ENCODE data around the gene ADGRF1. TPM values are rescaled to one million over a fixed set of nuclear protein-coding genes. Genes with fewer than 3 reads are reported as not detected.

ADGRF1 gene
- total and polyA plus RNA-seq, 2 donors (not counting 1 experiment from before 2014, with no cell fraction given): not detected

- Histone ChIP-seq H3K4me2 (ENCODE audit: extremely low read depth, insufficient read depth, low read length) (no peak overlapping the region), H3K36me3 (ENCODE audit: control insufficient read depth, insufficient read depth, low read length) (no peaks in the 10 kb centered on the region), H3K4me3 (replicated peaks in 1 of 4; ENCODE audit: control extremely low read depth in 1 of 4, insufficient read depth in 1 of 4, low read depth in 3 of 4, low read length in 4 of 4) (no peak overlapping the region), H3K27ac (ENCODE audit: insufficient read depth, low read length) (no peak overlapping the region), H3K79me2 (ENCODE audit: control insufficient read depth, insufficient read depth, low read length) (no peaks in the 10 kb centered on the region), H3K9ac (ENCODE audit: insufficient read depth, low read length) (no peak overlapping the region), H4K20me1 (ENCODE audit: control insufficient read depth, extremely low read depth, insufficient read depth, low read length) (no peaks in the 10 kb centered on the region), H3K9me3 (ENCODE audit: control insufficient read depth, insufficient read depth, low read depth, low read length) (no peaks in the 10 kb centered on the region), H2AFZ (ENCODE audit: low read length) (no peak overlapping the region), H3K27me3 (ENCODE audit: control insufficient read depth, insufficient read depth, low read length) (no peaks in the 10 kb centered on the region), H3K4me1 (ENCODE audit: control insufficient read depth, extremely low read depth, insufficient read depth, low read length) (no peaks in the 10 kb centered on the region)
- peak in 1 of 2 donors; percentile 33 for DNase-seq (ENCODE audit: low read depth in 2 of 2)
- TF ChIP-seq, protein P1, sequence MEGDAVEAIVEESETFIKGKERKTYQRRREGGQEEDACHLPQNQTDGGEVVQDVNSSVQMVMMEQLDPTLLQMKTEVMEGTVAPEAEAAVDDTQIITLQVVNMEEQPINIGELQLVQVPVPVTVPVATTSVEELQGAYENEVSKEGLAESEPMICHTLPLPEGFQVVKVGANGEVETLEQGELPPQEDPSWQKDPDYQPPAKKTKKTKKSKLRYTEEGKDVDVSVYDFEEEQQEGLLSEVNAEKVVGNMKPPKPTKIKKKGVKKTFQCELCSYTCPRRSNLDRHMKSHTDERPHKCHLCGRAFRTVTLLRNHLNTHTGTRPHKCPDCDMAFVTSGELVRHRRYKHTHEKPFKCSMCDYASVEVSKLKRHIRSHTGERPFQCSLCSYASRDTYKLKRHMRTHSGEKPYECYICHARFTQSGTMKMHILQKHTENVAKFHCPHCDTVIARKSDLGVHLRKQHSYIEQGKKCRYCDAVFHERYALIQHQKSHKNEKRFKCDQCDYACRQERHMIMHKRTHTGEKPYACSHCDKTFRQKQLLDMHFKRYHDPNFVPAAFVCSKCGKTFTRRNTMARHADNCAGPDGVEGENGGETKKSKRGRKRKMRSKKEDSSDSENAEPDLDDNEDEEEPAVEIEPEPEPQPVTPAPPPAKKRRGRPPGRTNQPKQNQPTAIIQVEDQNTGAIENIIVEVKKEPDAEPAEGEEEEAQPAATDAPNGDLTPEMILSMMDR (conservative IDR thresholded peaks at IDR 0.05 in 1 of 2, IDR thresholded peaks at IDR 0.05 in 1 of 2; ENCODE audit: low read depth in 1 of 2, low read length in 2 of 2): no peak
- TF ChIP-seq EZH2 (IDR thresholded peaks at IDR 0.05; ENCODE audit: low read length, missing control alignments): no peak
These were observed 79.1 kb downstream of the ADGRF1 start for GRCh38 chr6:46963039-46963438.

GRCh38 chr6:46961711-46962110, 80.4 kb downstream of the ADGRF1 start:
- Histone ChIP-seq H3K79me2 (ENCODE audit: control insufficient read depth, insufficient read depth, low read length) (no peaks in the 10 kb centered on the region), H3K4me2 (ENCODE audit: extremely low read depth, insufficient read depth, low read length) (no peak overlapping the region), H3K4me3 (replicated peaks in 1 of 4; ENCODE audit: control extremely low read depth in 1 of 4, insufficient read depth in 1 of 4, low read depth in 3 of 4, low read length in 4 of 4) (no peak overlapping the region), H2AFZ (ENCODE audit: low read length) (no peak overlapping the region), H3K4me1 (ENCODE audit: control insufficient read depth, extremely low read depth, insufficient read depth, low read length) (no peaks in the 10 kb centered on the region), H3K27me3 (ENCODE audit: control insufficient read depth, insufficient read depth, low read length) (no peaks in the 10 kb centered on the region), H3K9ac (ENCODE audit: insufficient read depth, low read length) (no peak overlapping the region), H3K36me3 (ENCODE audit: control insufficient read depth, insufficient read depth, low read length) (no peaks in the 10 kb centered on the region), H3K27ac (ENCODE audit: insufficient read depth, low read length) (no peak overlapping the region), H3K9me3 (ENCODE audit: control insufficient read depth, insufficient read depth, low read depth, low read length) (no peaks in the 10 kb centered on the region), H4K20me1 (ENCODE audit: control insufficient read depth, extremely low read depth, insufficient read depth, low read length) (no peaks in the 10 kb centered on the region)
- TF ChIP-seq, protein P1 (conservative IDR thresholded peaks at IDR 0.05 in 1 of 2, IDR thresholded peaks at IDR 0.05 in 1 of 2; ENCODE audit: low read depth in 1 of 2, low read length in 2 of 2): no peak
- TF ChIP-seq EZH2 (IDR thresholded peaks at IDR 0.05; ENCODE audit: low read length, missing control alignments): no peak
- DNase-seq (ENCODE audit: low read depth in 2 of 2): no peak

DNA sequence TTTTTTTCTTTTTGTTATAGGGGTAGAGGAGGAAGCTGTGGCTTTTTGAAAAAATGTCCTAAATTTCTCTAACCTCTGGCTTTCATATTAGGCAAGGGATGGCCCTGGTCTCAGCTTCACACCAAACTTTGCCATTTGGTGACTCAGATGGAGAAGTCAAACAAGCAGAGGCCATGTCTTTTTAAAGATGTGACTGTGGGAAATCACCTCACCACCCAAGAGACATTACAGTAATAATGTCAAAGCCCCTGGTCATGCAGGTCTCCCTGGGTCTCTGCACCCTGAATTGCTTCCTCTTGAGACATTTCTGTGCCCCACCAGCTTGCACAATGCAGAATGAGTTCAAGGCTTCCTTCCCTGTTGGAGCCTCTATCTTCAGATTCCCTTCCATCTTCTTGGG, 80.9 kb downstream of the ADGRF1 start:
- H3K79me2 ChIP-seq (ENCODE audit: control insufficient read depth, insufficient read depth, low read length): no peaks in the 10 kb centered on the region
- H3K27ac ChIP-seq (ENCODE audit: insufficient read depth, low read length): no peak overlapping the region
- no peaks in the 10 kb centered on the region for H3K4me1 ChIP-seq (ENCODE audit: control insufficient read depth, extremely low read depth, insufficient read depth, low read length)
- H3K4me3 ChIP-seq (replicated peaks in 1 of 4; ENCODE audit: control extremely low read depth in 1 of 4, insufficient read depth in 1 of 4, low read depth in 3 of 4, low read length in 4 of 4): no peak overlapping the region
- no peak overlapping the region for H3K4me2 ChIP-seq (ENCODE audit: extremely low read depth, insufficient read depth, low read length)
- no peak overlapping the region for H3K9ac ChIP-seq (ENCODE audit: insufficient read depth, low read length)
- H3K36me3 ChIP-seq (ENCODE audit: control insufficient read depth, insufficient read depth, low read length): no peaks in the 10 kb centered on the region
- no peak for DNase-seq (ENCODE audit: low read depth in 2 of 2)
- H3K27me3 ChIP-seq (ENCODE audit: control insufficient read depth, insufficient read depth, low read length): no peaks in the 10 kb centered on the region
- H4K20me1 ChIP-seq (ENCODE audit: control insufficient read depth, extremely low read depth, insufficient read depth, low read length): no peaks in the 10 kb centered on the region
- TF ChIP-seq, protein P1 (conservative IDR thresholded peaks at IDR 0.05 in 1 of 2, IDR thresholded peaks at IDR 0.05 in 1 of 2; ENCODE audit: low read depth in 1 of 2, low read length in 2 of 2): no peak
- no peak for TF ChIP-seq EZH2 (IDR thresholded peaks at IDR 0.05; ENCODE audit: low read length, missing control alignments)
- H3K9me3 ChIP-seq (ENCODE audit: control insufficient read depth, insufficient read depth, low read depth, low read length): no peaks in the 10 kb centered on the region
- no peak overlapping the region for H2AFZ ChIP-seq (ENCODE audit: low read length)
